ENCODE results near the gene FADD. TPM values are rescaled to one million over a fixed set of nuclear protein-coding genes. Genes with fewer than 3 reads are reported as not detected.

The FADD gene
- total and polyA plus RNA-seq, 2 donors from 2014 or later = 27.8 to 31.5 TPM

GRCh38 chr11:70180906-70181305 is 22.2 kb upstream of the FADD start:
- H3K36me3 ChIP-seq (ENCODE audit: control insufficient read depth in 2 of 3, insufficient read depth in 3 of 3, low read length in 3 of 3) = no peaks in the 10 kb centered on the region
- no peak for TF ChIP-seq CTCF (IDR thresholded peaks at IDR 0.05; ENCODE audit: borderline replicate concordance, extremely low read depth, insufficient read depth)
- no peak overlapping the region for H3K27ac ChIP-seq (ENCODE audit: low read depth in 2 of 2, low read length in 2 of 2)
- DNase-seq (no peak), FAIRE-seq (no peak)
- H3K9ac ChIP-seq (ENCODE audit: low read length in 3 of 3) = no peak overlapping the region
- H3K4me3 ChIP-seq (ENCODE audit: low read length in 3 of 3) = no peak overlapping the region
- intact Hi-C loops (cut with DNase I) = loop anchor here (10.0 kb wide), 1 partner anchor 256 kb away; no protein-coding TSS in a partner anchor
- no peaks in the 10 kb centered on the region for H3K27me3 ChIP-seq (ENCODE audit: control insufficient read depth, insufficient read depth, low read length)
- H3K9me3 ChIP-seq (ENCODE audit: control insufficient read depth in 2 of 3, insufficient read depth in 1 of 3, low read length in 3 of 3) = no peaks in the 10 kb centered on the region
- H3K4me1 ChIP-seq (ENCODE audit: control insufficient read depth in 2 of 3, insufficient read depth in 2 of 3, low read depth in 1 of 3, low read length in 3 of 3) = no peaks in the 10 kb centered on the region

- H3K27me3 ChIP-seq (ENCODE audit: control insufficient read depth, insufficient read depth, low read length) = no peaks in the 10 kb centered on the region
- H3K9ac ChIP-seq (ENCODE audit: low read length in 3 of 3) = no peak overlapping the region
- H3K36me3 ChIP-seq (ENCODE audit: control insufficient read depth in 2 of 3, insufficient read depth in 3 of 3, low read length in 3 of 3) = no peaks in the 10 kb centered on the region
- TF ChIP-seq CTCF (IDR thresholded peaks at IDR 0.05; ENCODE audit: borderline replicate concordance, extremely low read depth, insufficient read depth) = no peak
- FAIRE-seq = no peak
- H3K4me3 ChIP-seq (ENCODE audit: low read length in 3 of 3) = no peak overlapping the region
- no peak overlapping the region for H3K27ac ChIP-seq (ENCODE audit: low read depth in 2 of 2, low read length in 2 of 2)
- H3K4me1 ChIP-seq (ENCODE audit: control insufficient read depth in 2 of 3, insufficient read depth in 2 of 3, low read depth in 1 of 3, low read length in 3 of 3) = no peaks in the 10 kb centered on the region
- no peaks in the 10 kb centered on the region for H3K9me3 ChIP-seq (ENCODE audit: control insufficient read depth in 2 of 3, insufficient read depth in 1 of 3, low read length in 3 of 3)
- DNase-seq = no peak
- intact Hi-C loops (cut with DNase I) = loop anchor here (10.0 kb wide), 1 partner anchor 257 kb away; no protein-coding TSS in a partner anchor
These were observed 20.8 kb upstream of the FADD start for GRCh38 chr11:70182266-70182665.

GRCh38 chr11:70183032-70183431 is 20.1 kb upstream of the FADD start:
- FAIRE-seq (no peak), DNase-seq (no peak)
- no peaks in the 10 kb centered on the region for H3K9me3 ChIP-seq (ENCODE audit: control insufficient read depth in 2 of 3, insufficient read depth in 1 of 3, low read length in 3 of 3)
- no peaks in the 10 kb centered on the region for H3K27me3 ChIP-seq (ENCODE audit: control insufficient read depth, insufficient read depth, low read length)
- no peak overlapping the region for H3K4me3 ChIP-seq (ENCODE audit: low read length in 3 of 3)
- no peaks in the 10 kb centered on the region for H3K4me1 ChIP-seq (ENCODE audit: control insufficient read depth in 2 of 3, insufficient read depth in 2 of 3, low read depth in 1 of 3, low read length in 3 of 3)
- H3K9ac ChIP-seq (ENCODE audit: low read length in 3 of 3) = no peak overlapping the region
- H3K27ac ChIP-seq (ENCODE audit: low read depth in 2 of 2, low read length in 2 of 2) = no peak overlapping the region
- intact Hi-C loops (cut with DNase I) = loop anchor here (10.0 kb wide), 1 partner anchor 258 kb away; no protein-coding TSS in a partner anchor
- TF ChIP-seq CTCF (IDR thresholded peaks at IDR 0.05; ENCODE audit: borderline replicate concordance, extremely low read depth, insufficient read depth) = no peak
- no peaks in the 10 kb centered on the region for H3K36me3 ChIP-seq (ENCODE audit: control insufficient read depth in 2 of 3, insufficient read depth in 3 of 3, low read length in 3 of 3)
